WTC11 (cell line): Measurements from ENCODE around the gene GCDH. TPM values are rescaled to one million over a fixed set of nuclear protein-coding genes. Genes with fewer than 3 reads are reported as not detected.

ENCODE experiments used
- ATAC-seq: fragments of 200-7000 bp; cut with Tn5 transposase; 2 replicates; pipeline ENCODE4 v1.10.0; 2021; ENCODE audit warnings: mild to moderate bottlenecking, moderate library complexity
- CTCF ChIA-PET: fragments of 300-600 bp; sonication (Branson Sonifier 250); formaldehyde crosslinking; loops from one replicate; lab custom pipeline; 2021; ENCODE audit warnings: antibody characterized with exemption; lab: Charles Lee
- POLR2A ChIA-PET: fragments of 350-600 bp; sonication (Branson Sonifier 250); formaldehyde crosslinking; loops from one replicate; lab custom pipeline; 2021; ENCODE audit warnings: antibody characterized with exemption; lab: Charles Lee
- DNase-seq: peaks from one replicate; pipeline ENCODE4 v3.0.0; 2021; ENCODE audit warnings: low spot score
- H3K27ac Mint-ChIP-seq: 2 replicates; pipeline ENCODE4 v1.8.0; 2021; ENCODE audit warnings: mixed read lengths
- H3K27me3 Mint-ChIP-seq: 2 replicates; pipeline ENCODE4 v1.8.0; 2021; ENCODE audit warnings: low read depth, mild to moderate bottlenecking, moderate library complexity, mixed read lengths
- H3K36me3 Mint-ChIP-seq: 2 replicates; pipeline ENCODE4 v1.8.0; 2021; ENCODE audit warnings: mixed read lengths
- H3K4me1 Mint-ChIP-seq: 2 replicates; pipeline ENCODE4 v1.8.0; 2022; ENCODE audit warnings: mixed read lengths
- H3K4me3 Mint-ChIP-seq: 2 replicates; pipeline ENCODE4 v1.8.0; 2021; ENCODE audit warnings: mild to moderate bottlenecking, moderate library complexity, mixed read lengths
- H3K9me3 Mint-ChIP-seq: 2 replicates; pipeline ENCODE4 v1.8.0; 2021; ENCODE audit warnings: mixed read lengths
- ATF1 ChIP-seq: sonication (generic); formaldehyde crosslinking; IDR thresholded peaks from 2 replicates; pipeline ENCODE4 v1.8.1; 2023; ENCODE audit warnings: mild to moderate bottlenecking, moderate library complexity, missing genetic modification reagents
- CBFB ChIP-seq: sonication (generic); formaldehyde crosslinking; IDR thresholded peaks from 2 replicates; pipeline ENCODE4 v1.8.1; 2022; ENCODE audit warnings: mild to moderate bottlenecking, low read depth, missing genetic modification reagents
- CTCF ChIP-seq: fragments of 200-600 bp; IDR thresholded peaks from 2 replicates; pipeline ENCODE4 v1.8.0; 2022; ENCODE audit warnings: antibody characterized with exemption
- E2F1 ChIP-seq: sonication (generic); formaldehyde crosslinking; IDR thresholded peaks from 2 replicates; pipeline ENCODE4 v1.8.0; 2022; ENCODE audit warnings: mild to moderate bottlenecking, missing genetic modification reagents
- ELF4 ChIP-seq: sonication (generic); formaldehyde crosslinking; IDR thresholded peaks from 2 replicates; pipeline ENCODE4 v1.8.1; 2022; ENCODE audit warnings: low read depth, mild to moderate bottlenecking, moderate library complexity, missing genetic modification reagents
- ETV6 ChIP-seq: sonication (generic); formaldehyde crosslinking; IDR thresholded peaks from 2 replicates; pipeline ENCODE4 v1.8.1; 2022; ENCODE audit warnings: mild to moderate bottlenecking, missing genetic modification reagents
- FOXJ3 ChIP-seq: sonication (generic); formaldehyde crosslinking; IDR thresholded peaks from 2 replicates; pipeline ENCODE4 v1.9.0; 2021; ENCODE audit warnings: missing genetic modification reagents, mild to moderate bottlenecking, borderline replicate concordance
- FOXK1 ChIP-seq: sonication (generic); formaldehyde crosslinking; IDR thresholded peaks from 2 replicates; pipeline ENCODE4 v1.8.0; 2022; ENCODE audit warnings: mild to moderate bottlenecking, moderate library complexity, missing genetic modification reagents
- FOXP4 ChIP-seq: sonication (generic); formaldehyde crosslinking; IDR thresholded peaks from 2 replicates; pipeline ENCODE4 v1.8.0; 2022; ENCODE audit warnings: mild to moderate bottlenecking, missing genetic modification reagents
- JAZF1 ChIP-seq: fragments of 250-450 bp; sonication (Bioruptor Pico); IDR thresholded peaks from 2 replicates; pipeline ENCODE4 v1.9.0; 2021; ENCODE audit warnings: moderate library complexity, mild to moderate bottlenecking, inconsistent platforms
- JUN ChIP-seq: sonication (generic); formaldehyde crosslinking; IDR thresholded peaks from 2 replicates; pipeline ENCODE4 v1.8.0; 2023; ENCODE audit warnings: mild to moderate bottlenecking, missing genetic modification reagents
- KAT7 ChIP-seq: sonication (generic); formaldehyde crosslinking; IDR thresholded peaks from 2 replicates; pipeline ENCODE4 v1.8.1; 2023; ENCODE audit warnings: missing genetic modification reagents, mild to moderate bottlenecking, borderline replicate concordance
- MLX ChIP-seq: sonication (generic); formaldehyde crosslinking; IDR thresholded peaks from 2 replicates; pipeline ENCODE4 v1.8.1; 2023; ENCODE audit warnings: mild to moderate bottlenecking, missing genetic modification reagents, moderate library complexity
- MXD4 ChIP-seq: fragments of 250-450 bp; sonication (Bioruptor Pico); IDR thresholded peaks from 2 replicates; pipeline ENCODE4 v1.8.0; 2021; ENCODE audit warnings: mild to moderate bottlenecking, moderate library complexity, borderline replicate concordance
- NFE2L1 ChIP-seq: sonication (generic); formaldehyde crosslinking; IDR thresholded peaks from 2 replicates; pipeline ENCODE4 v1.8.1; 2023; ENCODE audit warnings: missing genetic modification reagents
- NFYB ChIP-seq: sonication (generic); formaldehyde crosslinking; conservative IDR thresholded peaks from 2 replicates; pipeline ENCODE4 v1.8.0; 2022; ENCODE audit warnings: low read depth, missing genetic modification reagents
- NR1H2 ChIP-seq: sonication (generic); formaldehyde crosslinking; IDR thresholded peaks from 2 replicates; pipeline ENCODE4 v1.9.0; 2021; ENCODE audit warnings: mild to moderate bottlenecking, moderate library complexity, missing genetic modification reagents
- PRRX2 ChIP-seq: fragments of 250-450 bp; sonication (Bioruptor Pico); IDR thresholded peaks from 2 replicates; pipeline ENCODE4 v1.8.0; 2021; ENCODE audit warnings: mild to moderate bottlenecking
- SOX15 ChIP-seq: fragments of 250-450 bp; sonication (Bioruptor Pico); IDR thresholded peaks from 2 replicates; pipeline ENCODE4 v1.9.0; 2021; ENCODE audit warnings: mild to moderate bottlenecking
- TP53 ChIP-seq: sonication (generic); formaldehyde crosslinking; IDR thresholded peaks from 2 replicates; pipeline ENCODE4 v1.8.1; 2023; ENCODE audit warnings: mild to moderate bottlenecking, missing genetic modification reagents
- ZNF317 ChIP-seq: sonication (generic); formaldehyde crosslinking; IDR thresholded peaks from 2 replicates; pipeline ENCODE4 v1.8.1; 2023; ENCODE audit warnings: low read depth, mild to moderate bottlenecking, moderate library complexity, missing genetic modification reagents, borderline replicate concordance
- ZNF423 ChIP-seq: fragments of 250-450 bp; sonication (Bioruptor Pico); IDR thresholded peaks from 2 replicates; pipeline ENCODE4 v2.1.2; 2022; ENCODE audit warnings: mild to moderate bottlenecking, moderate library complexity
- total RNA-seq: library from RNA; stranded (reverse); gene quantifications from 3 replicates; pipeline ENCODE4 v1.2.3, GENCODE V29; 2021
- TF ChIP-seq, protein P1 (sequence below): fragments of 250-450 bp; sonication (Bioruptor Pico); IDR thresholded peaks from 2 replicates; pipeline ENCODE4 v1.8.0; 2021; ENCODE audit warnings: mild to moderate bottlenecking
- TF ChIP-seq, protein P2 (sequence below): sonication (generic); formaldehyde crosslinking; IDR thresholded peaks from 2 replicates; pipeline ENCODE4 v1.8.0; 2023; ENCODE audit warnings: mild to moderate bottlenecking, missing genetic modification reagents
- TF ChIP-seq, protein P3 (sequence below): sonication (generic); formaldehyde crosslinking; IDR thresholded peaks from 2 replicates; pipeline ENCODE4 v1.8.1; 2022; ENCODE audit warnings: missing genetic modification reagents, borderline replicate concordance

Gene GCDH
- total RNA-seq, 1 experiment from 2014 or later: 69.0 TPM

GRCh38 chr19:12945479-12946091 is 54.6 kb downstream of the GCDH start, which contains the start of gene RAD23A (continued):
- TF ChIP-seq, protein P1, sequence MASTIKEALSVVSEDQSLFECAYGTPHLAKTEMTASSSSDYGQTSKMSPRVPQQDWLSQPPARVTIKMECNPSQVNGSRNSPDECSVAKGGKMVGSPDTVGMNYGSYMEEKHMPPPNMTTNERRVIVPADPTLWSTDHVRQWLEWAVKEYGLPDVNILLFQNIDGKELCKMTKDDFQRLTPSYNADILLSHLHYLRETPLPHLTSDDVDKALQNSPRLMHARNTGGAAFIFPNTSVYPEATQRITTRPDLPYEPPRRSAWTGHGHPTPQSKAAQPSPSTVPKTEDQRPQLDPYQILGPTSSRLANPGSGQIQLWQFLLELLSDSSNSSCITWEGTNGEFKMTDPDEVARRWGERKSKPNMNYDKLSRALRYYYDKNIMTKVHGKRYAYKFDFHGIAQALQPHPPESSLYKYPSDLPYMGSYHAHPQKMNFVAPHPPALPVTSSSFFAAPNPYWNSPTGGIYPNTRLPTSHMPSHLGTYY (CRISPR knock-in tag): peak; percentile 98
- TF ChIP-seq, protein P2, sequence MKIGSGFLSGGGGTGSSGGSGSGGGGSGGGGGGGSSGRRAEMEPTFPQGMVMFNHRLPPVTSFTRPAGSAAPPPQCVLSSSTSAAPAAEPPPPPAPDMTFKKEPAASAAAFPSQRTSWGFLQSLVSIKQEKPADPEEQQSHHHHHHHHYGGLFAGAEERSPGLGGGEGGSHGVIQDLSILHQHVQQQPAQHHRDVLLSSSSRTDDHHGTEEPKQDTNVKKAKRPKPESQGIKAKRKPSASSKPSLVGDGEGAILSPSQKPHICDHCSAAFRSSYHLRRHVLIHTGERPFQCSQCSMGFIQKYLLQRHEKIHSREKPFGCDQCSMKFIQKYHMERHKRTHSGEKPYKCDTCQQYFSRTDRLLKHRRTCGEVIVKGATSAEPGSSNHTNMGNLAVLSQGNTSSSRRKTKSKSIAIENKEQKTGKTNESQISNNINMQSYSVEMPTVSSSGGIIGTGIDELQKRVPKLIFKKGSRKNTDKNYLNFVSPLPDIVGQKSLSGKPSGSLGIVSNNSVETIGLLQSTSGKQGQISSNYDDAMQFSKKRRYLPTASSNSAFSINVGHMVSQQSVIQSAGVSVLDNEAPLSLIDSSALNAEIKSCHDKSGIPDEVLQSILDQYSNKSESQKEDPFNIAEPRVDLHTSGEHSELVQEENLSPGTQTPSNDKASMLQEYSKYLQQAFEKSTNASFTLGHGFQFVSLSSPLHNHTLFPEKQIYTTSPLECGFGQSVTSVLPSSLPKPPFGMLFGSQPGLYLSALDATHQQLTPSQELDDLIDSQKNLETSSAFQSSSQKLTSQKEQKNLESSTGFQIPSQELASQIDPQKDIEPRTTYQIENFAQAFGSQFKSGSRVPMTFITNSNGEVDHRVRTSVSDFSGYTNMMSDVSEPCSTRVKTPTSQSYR (CRISPR knock-in tag): peak; percentile 91
- TF ChIP-seq FOXK1 (peak; percentile 94), JAZF1 (no peak), ATF1 (no peak), ELF4 (CRISPR knock-in tag) (no peak), TP53 (no peak), PRRX2 (CRISPR knock-in tag) (peak; percentile 96), KAT7 (no peak), FOXP4 (CRISPR knock-in tag) (peak; percentile 79), NR1H2 (CRISPR knock-in tag) (no peak), FOXJ3 (CRISPR knock-in tag) (no peak), CTCF (no peak), ZNF317 (no peak), SOX15 (no peak), NFE2L1 (CRISPR knock-in tag) (peak; percentile 92), ZNF423 (CRISPR knock-in tag) (no peak), NFYB (no peak; the same call in 1 of the 2 replicates)

DNA sequence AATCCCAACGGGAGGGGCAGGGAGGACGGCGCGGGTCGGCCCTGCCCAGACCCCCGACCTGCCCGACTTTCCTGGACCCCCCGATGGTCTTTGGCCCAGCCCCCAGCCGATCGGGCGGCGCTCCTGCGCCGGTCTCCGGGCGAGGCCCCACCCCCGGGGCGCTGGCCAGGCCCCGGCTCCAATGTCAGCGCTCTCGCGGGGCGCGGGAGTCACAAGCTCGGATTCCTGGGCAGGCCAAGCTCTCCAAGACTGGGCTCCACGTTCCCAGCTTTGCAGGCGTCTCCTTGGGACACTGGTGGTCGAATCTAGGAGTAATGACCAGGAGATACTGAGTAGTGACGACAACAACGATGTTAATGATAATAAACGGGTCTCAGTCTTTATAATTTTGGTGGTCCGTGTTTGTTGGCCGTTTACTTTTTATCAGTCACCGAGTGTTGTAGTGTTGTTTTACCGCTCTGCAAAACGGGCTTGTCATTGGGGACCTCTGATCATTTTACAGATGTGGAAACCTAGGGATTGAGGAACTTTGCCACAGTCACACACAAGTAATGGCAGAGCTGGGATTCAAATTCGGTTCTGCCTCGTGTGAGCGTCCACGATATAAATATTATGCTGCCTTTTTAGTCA is 55.2 kb downstream of the GCDH start:
- POLR2A ChIA-PET: interaction anchor here (0.6 to 1.3 kb wide), 9 partner anchors 9 to 148 kb away, joined by 3 to 10 read pairs (median 4); partner anchors contain the start of genes FARSA, GADD45GIP1 and GCDH
- no peaks in the 10 kb centered on the region for H3K9me3 Mint-ChIP-seq
- DNase-seq: peak; percentile 89
- ATAC-seq: peak; percentile 89
- peaks cover 70% of the 10 kb centered on the region for H3K36me3 Mint-ChIP-seq
- CTCF ChIA-PET: interaction anchor here (0.6 to 2.0 kb wide), 7 partner anchors 9 to 155 kb away, joined by 3 to 11 read pairs (median 7); partner anchors contain the start of gene GCDH
- peak overlapping the region; percentile 90 for H3K4me3 Mint-ChIP-seq
- peaks cover 14% of the 10 kb centered on the region for H3K4me1 Mint-ChIP-seq
- no peaks in the 10 kb centered on the region; the same call in 1 of the 2 replicates for H3K27me3 Mint-ChIP-seq
- H3K27ac Mint-ChIP-seq: peak overlapping the region; percentile 98
- no peak for TF ChIP-seq CBFB (CRISPR knock-in tag)
- no peak for TF ChIP-seq JUN (CRISPR knock-in tag)
- TF ChIP-seq TP53: no peak
- no peak for TF ChIP-seq FOXJ3 (CRISPR knock-in tag)
- TF ChIP-seq ETV6 (CRISPR knock-in tag): no peak
- TF ChIP-seq E2F1 (CRISPR knock-in tag): no peak
- TF ChIP-seq, protein P3, sequence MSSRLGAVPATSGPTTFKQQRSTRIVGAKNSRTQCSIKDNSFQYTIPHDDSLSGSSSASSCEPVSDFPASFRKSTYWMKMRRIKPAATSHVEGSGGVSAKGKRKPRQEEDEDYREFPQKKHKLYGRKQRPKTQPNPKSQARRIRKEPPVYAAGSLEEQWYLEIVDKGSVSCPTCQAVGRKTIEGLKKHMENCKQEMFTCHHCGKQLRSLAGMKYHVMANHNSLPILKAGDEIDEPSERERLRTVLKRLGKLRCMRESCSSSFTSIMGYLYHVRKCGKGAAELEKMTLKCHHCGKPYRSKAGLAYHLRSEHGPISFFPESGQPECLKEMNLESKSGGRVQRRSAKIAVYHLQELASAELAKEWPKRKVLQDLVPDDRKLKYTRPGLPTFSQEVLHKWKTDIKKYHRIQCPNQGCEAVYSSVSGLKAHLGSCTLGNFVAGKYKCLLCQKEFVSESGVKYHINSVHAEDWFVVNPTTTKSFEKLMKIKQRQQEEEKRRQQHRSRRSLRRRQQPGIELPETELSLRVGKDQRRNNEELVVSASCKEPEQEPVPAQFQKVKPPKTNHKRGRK (CRISPR knock-in tag): no peak
- TF ChIP-seq MLX (CRISPR knock-in tag): no peak
- no peak for TF ChIP-seq MXD4 (CRISPR knock-in tag)
